HL-60/S4 treated with phorbol 12-myristate 13-acetate at 8.2 ng/mL for 4 days and 3 days (cell line): ENCODE results near the gene COL27A1.

ENCODE experiments used
- in situ Hi-C: fragments of 300-500 bp; cut with MboI; formaldehyde crosslinking; loops from 2 replicates; pipeline ENCODE4 v1.15.0; 2022; ENCODE audit warnings: low sequenced_read_pairs

COL27A1 gene

GRCh38 chr9:114281473-114282103 lies 126.3 kb downstream of the COL27A1 start:
- in situ Hi-C loops = loop anchor here (25.0 kb wide), 1 partner anchor 194 kb away; the partner anchor contains the start of genes AMBP and KIF12

DNA sequence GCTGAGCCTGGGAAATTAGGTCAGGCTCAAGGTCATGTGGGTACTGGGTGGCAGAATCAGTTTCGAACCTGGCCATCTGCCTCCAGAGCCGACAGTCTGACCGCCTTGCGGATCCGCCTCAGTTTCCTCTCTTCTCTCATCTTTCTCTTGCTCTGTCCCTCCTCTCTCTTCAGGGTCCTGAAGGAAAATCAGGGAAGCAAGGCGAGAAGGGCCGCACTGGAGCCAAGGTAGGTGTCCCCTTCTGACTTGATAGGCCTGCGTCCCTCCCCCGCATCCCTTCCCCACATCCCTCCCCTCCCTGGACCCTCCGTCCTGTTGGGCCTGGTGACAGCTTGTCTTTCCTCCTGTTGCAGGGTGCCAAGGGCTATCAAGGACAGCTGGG lies 126.8 kb downstream of the COL27A1 start:
- in situ Hi-C loops = loop anchor here (25.0 kb wide), 1 partner anchor 195 kb away; the partner anchor contains the start of genes AMBP and KIF12

DNA sequence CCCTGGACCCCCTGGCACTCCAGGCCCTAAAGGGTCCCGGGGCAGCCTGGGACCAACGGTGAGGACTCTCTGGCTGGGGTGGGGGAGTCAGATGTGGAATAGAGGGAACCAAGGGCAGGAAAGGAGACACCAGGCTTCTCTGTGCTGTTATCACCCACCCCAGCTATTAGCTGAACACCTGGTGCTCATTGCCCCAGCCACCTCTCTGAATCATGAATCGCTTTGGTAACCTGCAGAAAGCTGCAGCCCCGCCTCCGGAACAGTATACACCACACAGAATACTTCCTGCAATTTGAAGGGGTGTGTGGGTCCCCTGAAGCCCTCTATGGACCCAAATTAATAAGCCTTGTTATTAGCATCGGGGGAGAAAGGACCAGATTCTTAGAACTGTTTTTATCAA lies 127.2 kb downstream of the COL27A1 start:
- in situ Hi-C loops = loop anchor here (25.0 kb wide), 1 partner anchor 195 kb away; the partner anchor contains the start of genes AMBP and KIF12

DNA sequence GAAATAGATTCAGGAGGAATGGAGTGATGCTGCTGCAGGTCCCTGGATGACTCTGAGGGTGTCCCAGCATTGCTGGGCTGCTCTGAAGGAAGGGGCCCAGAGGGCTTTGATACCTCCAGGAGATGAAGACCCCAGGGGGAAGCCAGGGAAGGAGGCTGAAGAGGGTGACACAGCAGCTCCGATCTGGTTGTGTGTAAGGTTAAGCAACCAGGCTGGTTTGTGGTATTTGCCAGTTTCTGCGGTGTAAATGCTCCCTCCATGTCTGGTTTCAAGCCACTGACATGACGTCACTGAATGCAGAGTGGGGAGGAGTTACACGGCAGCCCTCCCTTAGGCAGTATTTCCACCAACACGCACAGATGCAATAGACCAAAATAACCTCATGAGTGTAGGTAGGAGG lies 127.6 kb downstream of the COL27A1 start:
- in situ Hi-C loops = loop anchor here (25.0 kb wide), 1 partner anchor 196 kb away; the partner anchor contains the start of genes AMBP and KIF12

DNA sequence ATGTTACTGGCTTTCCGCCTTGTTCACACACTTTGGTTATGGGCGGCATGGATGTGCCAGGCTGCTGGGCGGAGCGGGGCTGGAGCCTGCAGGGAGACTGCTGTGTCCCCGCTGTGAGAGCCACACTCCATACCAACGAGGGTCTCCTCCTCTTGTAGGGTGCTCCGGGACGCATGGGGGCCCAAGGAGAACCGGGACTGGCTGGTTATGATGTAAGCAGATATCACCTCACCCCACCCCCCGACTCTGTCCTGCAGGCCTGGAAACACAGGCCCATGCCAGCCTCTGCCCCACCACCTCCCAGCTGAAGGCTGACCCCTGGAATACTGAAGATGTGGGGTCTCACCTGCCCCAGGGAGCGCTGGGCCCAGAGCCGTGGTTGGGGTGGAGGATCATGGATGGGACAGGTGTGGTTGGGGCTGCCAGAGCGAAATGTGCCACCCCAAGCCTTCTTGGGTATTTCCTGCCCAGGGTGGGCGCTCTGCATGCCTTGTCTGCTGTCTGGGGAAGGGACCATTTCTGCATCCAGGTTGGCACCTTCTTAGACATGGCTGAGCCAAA lies 128.3 kb downstream of the COL27A1 start:
- in situ Hi-C loops = loop anchor here (25.0 kb wide), 1 partner anchor 196 kb away; the partner anchor contains the start of genes AMBP and KIF12

DNA sequence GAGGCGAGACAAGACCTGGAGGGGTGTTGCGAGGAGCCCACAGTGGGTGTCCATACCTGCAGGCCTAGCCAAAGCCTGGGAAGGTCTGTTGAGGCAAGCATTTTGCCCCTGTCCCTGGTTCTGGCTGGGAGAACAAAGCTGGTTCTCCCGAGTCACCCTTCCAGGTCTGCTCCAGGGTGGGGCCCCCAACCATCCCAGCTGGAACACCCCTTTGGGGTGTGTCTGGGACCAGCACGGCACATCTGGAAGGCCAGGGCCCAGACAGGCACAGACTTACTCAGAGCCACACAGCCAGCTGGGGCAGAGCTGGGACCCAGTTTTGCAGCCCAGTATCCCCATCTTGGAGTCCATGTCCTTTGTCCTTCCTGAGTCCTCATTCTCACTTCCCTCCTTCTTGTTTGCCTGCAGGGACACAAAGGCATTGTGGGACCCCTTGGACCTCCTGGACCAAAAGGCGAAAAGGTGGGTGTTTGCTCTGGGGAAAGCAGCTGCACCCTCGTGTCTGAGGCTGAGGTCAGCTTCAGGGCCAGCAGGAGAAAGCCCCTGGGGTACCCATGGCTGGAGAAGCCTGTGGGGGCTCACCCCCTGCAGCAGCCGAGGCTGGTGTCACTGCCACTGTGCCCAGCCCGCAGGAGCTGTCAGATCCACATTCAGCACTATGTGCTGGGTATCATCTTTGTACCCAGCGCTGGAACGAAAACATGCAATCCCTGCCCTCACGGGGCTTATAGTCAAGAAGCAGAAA lies 129.2 kb downstream of the COL27A1 start:
- in situ Hi-C loops = loop anchor here (25.0 kb wide), 1 partner anchor 197 kb away; the partner anchor contains the start of genes AMBP and KIF12

DNA sequence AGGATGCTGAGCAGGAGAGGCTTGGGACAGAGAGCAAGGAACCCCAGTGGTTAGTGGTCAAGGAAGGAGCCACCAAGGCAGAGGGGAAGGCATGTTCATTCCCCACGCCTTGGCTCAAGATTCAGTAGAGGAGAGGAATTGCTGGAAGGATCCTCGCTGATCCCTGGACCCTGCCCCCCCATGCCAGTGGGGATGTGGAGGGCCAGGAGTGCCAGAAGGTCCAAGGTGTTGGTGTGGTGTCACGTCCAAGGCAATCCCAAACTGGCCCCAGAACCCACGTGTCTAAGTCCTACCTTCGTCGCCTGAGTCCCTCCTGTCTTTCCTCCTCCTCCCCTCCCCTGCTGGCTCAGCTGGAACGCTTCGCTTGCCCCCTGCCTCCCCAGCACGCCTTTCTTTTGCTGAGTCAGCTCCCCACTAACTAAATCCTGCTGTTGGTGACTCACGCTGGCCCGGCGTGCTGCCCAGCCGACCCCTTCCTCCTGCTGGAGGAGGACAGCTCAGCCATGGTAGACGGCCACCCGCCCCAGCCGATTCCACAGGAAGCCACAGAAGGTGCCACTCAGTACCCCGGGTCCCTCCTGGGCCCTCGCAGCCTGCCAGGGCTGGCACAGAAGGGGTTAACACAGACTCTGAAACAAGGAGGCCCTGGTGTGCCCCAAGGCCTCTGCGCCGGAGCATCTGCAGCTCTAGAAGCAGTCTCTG lies 130.0 kb downstream of the COL27A1 start:
- in situ Hi-C loops = loop anchor here (25.0 kb wide), 1 partner anchor 198 kb away; the partner anchor contains the start of genes AMBP and KIF12

DNA sequence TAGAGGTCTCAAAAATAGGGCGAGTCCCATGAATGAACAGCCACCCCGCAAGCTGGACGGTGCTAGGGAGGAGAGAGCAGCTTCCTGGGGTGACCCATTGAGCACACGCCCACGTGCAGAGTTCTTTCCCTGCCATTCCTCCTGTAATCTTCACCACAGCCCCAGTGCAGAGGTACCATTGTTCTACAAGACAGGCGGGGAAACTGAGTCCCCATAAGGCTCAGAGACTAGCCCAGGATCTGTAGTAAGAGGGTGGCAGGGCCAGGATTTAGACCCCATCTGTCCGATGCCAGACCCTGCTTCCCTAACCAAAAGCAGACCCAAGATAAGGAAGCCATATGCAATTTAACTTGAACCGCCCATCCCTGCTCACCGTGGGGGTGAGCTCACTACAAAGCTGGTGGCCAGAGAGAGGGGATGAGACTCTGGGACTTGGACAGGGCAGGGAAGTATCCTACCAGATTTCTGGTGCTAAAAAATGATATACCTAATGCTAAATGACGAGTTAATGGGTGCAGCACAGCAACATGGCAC lies 130.9 kb downstream of the COL27A1 start:
- in situ Hi-C loops = loop anchor here (25.0 kb wide), 1 partner anchor 199 kb away; the partner anchor contains the start of genes AMBP and KIF12

DNA sequence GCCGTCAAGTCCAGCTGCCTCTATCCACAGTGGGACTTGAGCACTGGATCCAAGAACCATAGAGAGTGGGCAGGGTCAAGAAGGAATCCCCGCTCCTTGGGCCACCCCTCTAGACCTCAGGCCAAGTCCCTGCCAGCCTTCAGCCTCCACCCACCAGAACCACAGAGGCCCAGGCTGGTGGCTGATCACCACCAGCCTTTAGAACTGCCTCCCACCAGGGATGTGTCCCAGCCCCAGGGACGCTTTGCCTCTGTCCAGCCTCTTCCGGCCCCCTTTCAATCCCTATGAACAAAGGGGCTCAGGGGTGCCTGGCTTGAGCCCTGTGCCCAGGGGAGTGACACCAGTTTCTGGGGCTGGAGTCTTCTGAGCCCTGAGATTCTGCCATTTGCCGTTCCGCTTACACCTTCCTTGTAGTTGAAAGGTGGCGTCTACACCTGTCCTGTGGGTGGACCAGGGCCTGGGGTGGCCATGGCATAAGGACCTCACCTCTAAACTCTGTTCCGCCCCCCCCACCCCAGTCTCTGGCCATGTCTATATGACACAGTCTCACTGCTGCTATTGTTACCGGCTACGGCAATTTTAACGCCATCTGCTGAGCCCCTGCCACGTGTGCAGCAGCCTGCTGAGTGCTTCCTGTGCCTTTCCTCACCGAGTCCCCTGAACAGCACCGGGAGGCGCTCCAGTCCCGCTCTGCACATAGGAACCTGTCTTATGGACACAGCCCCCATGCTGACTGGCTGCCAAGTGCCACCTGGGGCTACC lies 131.8 kb downstream of the COL27A1 start:
- in situ Hi-C loops = loop anchor here (25.0 kb wide), 1 partner anchor 200 kb away; the partner anchor contains the start of genes AMBP and KIF12

DNA sequence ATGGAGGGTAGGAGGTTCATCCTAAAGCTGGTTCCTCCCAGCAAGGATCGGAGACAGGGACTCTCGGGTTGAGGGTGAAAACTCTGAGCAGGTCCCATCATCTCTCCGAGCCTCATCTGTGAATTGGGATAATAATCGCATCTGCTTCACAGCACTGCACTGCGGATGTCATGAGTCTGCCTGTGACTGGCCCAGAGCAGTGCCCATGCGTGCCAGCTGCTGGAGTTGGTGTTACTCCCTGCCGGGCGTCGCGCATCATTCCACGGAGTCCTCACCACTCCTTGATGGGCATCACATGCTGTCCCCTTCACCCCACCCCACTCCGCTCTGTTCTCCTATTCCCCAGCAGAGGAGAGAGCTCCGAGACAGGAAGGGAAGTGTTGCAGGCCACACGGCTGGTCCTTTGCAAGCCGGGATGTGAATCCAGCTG lies 132.4 kb downstream of the COL27A1 start:
- in situ Hi-C loops = loop anchor here (25.0 kb wide), 1 partner anchor 200 kb away; the partner anchor contains the start of genes AMBP and KIF12

DNA sequence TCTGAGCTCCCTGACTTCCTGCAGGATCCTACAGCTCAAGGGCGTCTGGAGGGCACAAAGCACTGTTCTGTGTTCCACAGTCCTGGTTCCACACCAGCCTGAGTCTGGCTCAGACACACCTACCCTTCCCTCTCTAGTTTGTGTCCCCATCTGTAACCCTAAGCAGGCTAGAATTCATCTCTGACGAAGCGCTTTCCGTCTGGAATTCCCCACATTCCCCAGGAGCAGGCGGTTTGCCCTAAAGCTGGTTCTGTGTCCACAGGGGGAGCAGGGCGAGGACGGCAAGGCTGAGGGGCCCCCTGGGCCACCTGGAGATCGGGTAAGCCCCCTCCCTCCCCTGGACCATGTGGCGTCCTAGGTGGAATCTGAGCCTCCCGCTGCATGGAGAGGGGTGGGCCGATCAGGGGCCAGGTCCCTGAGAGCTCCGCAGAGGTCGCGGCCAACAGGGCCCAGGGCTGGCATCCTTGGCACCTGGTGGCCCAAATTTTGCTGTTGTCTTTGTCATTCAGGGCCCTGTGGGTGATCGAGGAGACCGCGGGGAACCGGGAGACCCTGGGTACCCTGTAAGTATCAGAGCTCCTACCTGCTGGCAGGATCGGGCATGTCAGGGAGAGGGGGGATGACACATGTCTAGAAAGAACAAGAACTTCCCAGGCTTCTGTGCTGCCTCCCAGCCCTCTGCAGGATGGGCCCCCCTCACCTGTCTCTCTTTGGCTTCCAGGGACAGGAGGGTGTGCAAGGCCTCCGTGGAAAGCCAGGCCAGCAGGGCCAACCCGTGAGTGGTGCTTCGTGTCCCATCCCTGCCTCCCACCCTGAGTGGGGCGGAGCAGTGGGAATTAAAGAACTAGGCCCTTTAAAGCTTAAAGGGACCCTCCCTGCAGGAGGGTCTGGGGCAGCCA lies 133.1 kb downstream of the COL27A1 start:
- in situ Hi-C loops = loop anchor here (25.0 kb wide), 1 partner anchor 201 kb away; the partner anchor contains the start of genes AMBP and KIF12

DNA sequence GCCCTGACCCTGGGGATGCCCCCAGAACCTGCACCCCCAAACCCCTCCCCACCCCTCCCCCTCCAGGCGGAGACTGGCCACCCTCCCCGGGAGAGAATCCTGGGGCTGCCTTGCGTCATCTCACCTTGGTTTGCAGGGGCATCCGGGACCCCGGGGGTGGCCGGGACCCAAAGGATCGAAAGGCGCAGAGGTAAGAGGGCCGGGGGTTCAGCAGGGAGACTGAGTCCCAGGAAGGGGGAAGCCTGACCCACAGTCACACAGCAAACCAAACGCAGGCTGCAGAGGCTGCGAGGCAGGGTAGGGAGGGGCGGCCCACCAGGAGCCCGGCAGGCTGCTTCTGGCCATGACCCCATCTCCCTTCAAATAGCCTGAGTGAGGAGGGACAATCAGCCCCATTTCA lies 133.8 kb downstream of the COL27A1 start:
- in situ Hi-C loops = loop anchor here (25.0 kb wide), 1 partner anchor 202 kb away; the partner anchor contains the start of genes AMBP and KIF12

DNA sequence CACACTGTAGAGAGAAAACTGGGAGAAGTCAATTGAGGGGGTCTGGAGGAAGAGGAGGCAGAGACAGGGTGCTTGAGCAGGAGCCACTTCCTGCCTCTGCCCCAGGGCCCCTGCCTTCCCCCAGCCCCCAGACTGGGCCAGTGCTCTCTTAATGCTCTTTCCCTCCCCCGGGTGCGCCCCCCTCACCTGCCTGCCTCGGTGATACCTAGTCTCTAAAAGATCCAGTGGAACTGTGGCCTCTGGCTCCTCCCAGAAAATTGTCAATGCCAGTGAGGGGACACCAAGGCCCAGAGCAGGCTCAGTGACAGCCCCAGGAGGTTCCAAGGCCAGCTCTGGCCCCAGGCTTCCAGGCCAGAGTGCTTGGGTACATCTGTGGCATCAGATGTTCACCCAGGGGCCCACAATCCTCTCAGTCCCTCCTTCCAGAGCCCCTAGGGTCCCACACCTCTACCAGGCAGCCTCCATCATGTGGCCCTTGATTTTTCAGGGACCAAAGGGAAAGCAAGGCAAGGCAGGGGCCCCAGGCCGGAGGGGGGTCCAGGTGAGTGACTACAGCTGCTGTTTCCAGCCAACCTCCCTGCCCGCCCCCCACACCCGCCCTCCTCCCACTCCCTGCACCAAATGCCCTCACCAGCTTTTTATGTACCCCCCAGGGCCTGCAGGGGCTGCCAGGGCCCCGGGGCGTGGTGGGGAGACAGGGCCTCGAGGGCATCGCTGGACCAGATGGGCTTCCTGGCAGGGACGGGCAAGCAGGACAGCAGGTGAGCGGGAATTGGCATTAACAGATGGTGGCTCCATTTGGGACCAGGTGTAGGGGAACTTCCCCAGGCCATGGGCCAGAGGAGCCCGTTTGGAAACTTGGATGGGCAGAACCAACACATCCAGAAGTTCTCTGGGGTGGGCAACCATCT lies 134.5 kb downstream of the COL27A1 start:
- in situ Hi-C loops = loop anchor here (25.0 kb wide), 1 partner anchor 203 kb away; the partner anchor contains the start of genes AMBP and KIF12

DNA sequence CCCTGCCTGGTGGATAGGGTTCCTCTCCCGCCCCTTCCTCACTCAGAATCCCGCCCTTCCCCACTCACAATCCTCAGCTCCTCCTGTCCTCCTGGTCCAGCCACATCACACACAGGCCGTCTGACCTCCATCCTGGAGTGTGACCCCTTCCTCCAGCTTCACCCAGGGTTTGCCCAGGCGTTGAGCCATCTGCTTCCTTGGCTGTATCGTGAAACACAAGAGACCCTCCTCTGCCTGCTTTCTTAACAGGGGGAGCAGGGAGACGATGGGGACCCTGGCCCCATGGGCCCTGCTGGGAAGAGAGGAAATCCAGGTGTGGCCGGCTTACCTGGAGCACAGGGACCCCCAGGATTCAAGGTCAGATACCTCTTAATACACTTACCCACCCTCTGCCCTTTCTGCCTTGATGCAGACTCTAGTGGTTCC lies 135.2 kb downstream of the COL27A1 start:
- in situ Hi-C loops = loop anchor here (25.0 kb wide), 1 partner anchor 203 kb away; the partner anchor contains the start of genes AMBP and KIF12

DNA sequence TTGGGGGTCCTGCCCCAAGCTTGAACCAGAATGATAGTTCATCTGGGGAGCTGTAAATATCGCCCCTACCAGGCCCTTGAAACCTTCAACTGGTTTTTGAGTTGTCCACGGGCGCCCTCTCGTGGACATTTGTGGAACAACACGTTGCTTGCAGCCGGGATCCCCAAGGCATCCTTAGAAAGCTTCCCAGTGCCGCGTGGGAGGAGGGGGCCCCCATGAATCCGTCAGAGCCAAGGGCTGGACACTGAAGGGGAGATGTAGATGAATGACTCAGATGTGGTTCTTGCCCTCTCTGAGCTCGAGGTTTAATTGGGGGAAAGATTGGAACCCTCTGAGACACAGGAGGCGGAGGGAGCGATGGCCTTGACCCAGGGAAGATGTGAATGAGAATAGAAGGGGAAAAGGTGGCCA lies 135.7 kb downstream of the COL27A1 start:
- in situ Hi-C loops = loop anchor here (25.0 kb wide), 1 partner anchor 204 kb away; the partner anchor contains the start of genes AMBP and KIF12

GRCh38 chr9:114291886-114292590 lies 136.7 kb downstream of the COL27A1 start:
- in situ Hi-C loops = loop anchor here (25.0 kb wide), 1 partner anchor 205 kb away; the partner anchor contains the start of genes AMBP and KIF12
